ENCODE data around the gene TBXA2R. TPM values are rescaled to one million over a fixed set of nuclear protein-coding genes. Genes with fewer than 3 reads are reported as not detected.
"Not testable (repeated sequence)": the region's sequence is repeated elsewhere in the genome, so short reads cannot be mapped to it uniquely, and the experiment has no call there.

Gene TBXA2R
- total RNA-seq, 1 donor, result 1.4 TPM

GRCh38 chr19:3631053-3631861 is 24.6 kb upstream of the TBXA2R start:
- H2AFZ ChIP-seq (ENCODE audit: low read length), result no peak overlapping the region
- H3K4me2 ChIP-seq (ENCODE audit: insufficient read depth, low read length), result no peak overlapping the region
- no peaks in the 10 kb centered on the region for H3K36me3 ChIP-seq (ENCODE audit: insufficient read depth, low read length)
- no peak overlapping the region for H3K27ac ChIP-seq (ENCODE audit: low read depth, low read length)
- H3K4me1 ChIP-seq (ENCODE audit: insufficient read depth, low read length), result no peaks in the 10 kb centered on the region
- TF ChIP-seq CTCF (IDR thresholded peaks at IDR 0.05; ENCODE audit: extremely low read depth, low read depth, low read length), result no peak
- H3K79me2 ChIP-seq (ENCODE audit: insufficient read depth, low read length), result peaks cover 2% of the 10 kb centered on the region
- no peaks in the 10 kb centered on the region for H4K20me1 ChIP-seq (ENCODE audit: insufficient read depth, low read length)
- no peak overlapping the region for H3K4me3 ChIP-seq (ENCODE audit: insufficient read depth, low read length)
- H3K27me3 ChIP-seq (ENCODE audit: insufficient read depth, low read length), result no peaks in the 10 kb centered on the region
- no peak for DNase-seq (ENCODE audit: insufficient read length, low spot score, missing footprints)
- H3K9me3 ChIP-seq (ENCODE audit: low read depth, low read length), result no peaks in the 10 kb centered on the region

GRCh38 chr19:3628766-3629165 is 22.1 kb upstream of the TBXA2R start:
- not testable (repeated sequence) for H3K36me3 ChIP-seq (ENCODE audit: insufficient read depth, low read length); H3K27me3 ChIP-seq (ENCODE audit: insufficient read depth, low read length); H3K4me3 ChIP-seq (ENCODE audit: insufficient read depth, low read length); H3K27ac ChIP-seq (ENCODE audit: low read depth, low read length); H2AFZ ChIP-seq (ENCODE audit: low read length); DNase-seq (ENCODE audit: insufficient read length, low spot score, missing footprints); H3K4me2 ChIP-seq (ENCODE audit: insufficient read depth, low read length); H3K9me3 ChIP-seq (ENCODE audit: low read depth, low read length)
- Histone ChIP-seq H3K4me1 (ENCODE audit: insufficient read depth, low read length) (peaks cover 12% of the 10 kb centered on the region), H3K79me2 (ENCODE audit: insufficient read depth, low read length) (peaks cover 27% of the 10 kb centered on the region), H4K20me1 (ENCODE audit: insufficient read depth, low read length) (peaks cover 14% of the 10 kb centered on the region)

GRCh38 chr19:3627351-3627723 is 20.7 kb upstream of the TBXA2R start:
- no peaks in the 10 kb centered on the region for H3K27me3 ChIP-seq (ENCODE audit: insufficient read depth, low read length)
- H3K9me3 ChIP-seq (ENCODE audit: low read depth, low read length), result no peaks in the 10 kb centered on the region
- peaks cover 31% of the 10 kb centered on the region for H3K79me2 ChIP-seq (ENCODE audit: insufficient read depth, low read length)
- peaks cover 12% of the 10 kb centered on the region for H3K4me1 ChIP-seq (ENCODE audit: insufficient read depth, low read length)
- TF ChIP-seq CTCF (IDR thresholded peaks at IDR 0.05; ENCODE audit: extremely low read depth, low read depth, low read length), result no peak
- peaks cover 4% of the 10 kb centered on the region for H3K36me3 ChIP-seq (ENCODE audit: insufficient read depth, low read length)
- H4K20me1 ChIP-seq (ENCODE audit: insufficient read depth, low read length), result peaks cover 14% of the 10 kb centered on the region
- H3K4me2 ChIP-seq (ENCODE audit: insufficient read depth, low read length), result peak overlapping the region; percentile 100
- DNase-seq (ENCODE audit: insufficient read length, low spot score, missing footprints), result no peak
- H3K4me3 ChIP-seq (ENCODE audit: insufficient read depth, low read length), result peak overlapping the region; percentile 94
- H3K27ac ChIP-seq (ENCODE audit: low read depth, low read length), result no peak overlapping the region
- H2AFZ ChIP-seq (ENCODE audit: low read length), result no peak overlapping the region

GRCh38 chr19:3626473-3627350 is 20.0 kb upstream of the TBXA2R start, which contains the start of gene CACTIN:
CACTIN (minus strand) TSS chr19:3626790; CDS start chr19:3626762, 28 bp downstream.
- Histone ChIP-seq H3K79me2 (ENCODE audit: insufficient read depth, low read length) (peaks cover 31% of the 10 kb centered on the region), H3K4me1 (ENCODE audit: insufficient read depth, low read length) (peaks cover 12% of the 10 kb centered on the region), H2AFZ (ENCODE audit: low read length) (peak within 1 kb of the TSS; percentile 81), H3K4me2 (ENCODE audit: insufficient read depth, low read length) (peak within 1 kb of the TSS; percentile 100), H3K36me3 (ENCODE audit: insufficient read depth, low read length) (peaks cover 5% of the 10 kb centered on the region), H3K27me3 (ENCODE audit: insufficient read depth, low read length) (no peaks in the 10 kb centered on the region), H3K4me3 (ENCODE audit: insufficient read depth, low read length) (peak within 1 kb of the TSS; percentile 94), H4K20me1 (ENCODE audit: insufficient read depth, low read length) (peaks cover 14% of the 10 kb centered on the region), H3K9me3 (ENCODE audit: low read depth, low read length) (no peaks in the 10 kb centered on the region), H3K27ac (ENCODE audit: low read depth, low read length) (peak within 1 kb of the TSS; percentile 91)
- DNase-seq (ENCODE audit: insufficient read length, low spot score, missing footprints), result peak; percentile 100
- TF ChIP-seq CTCF (IDR thresholded peaks at IDR 0.05; ENCODE audit: extremely low read depth, low read depth, low read length), result no peak
